CD14-positive monocyte (primary cell): ENCODE results near the gene PKP4. TPM values are rescaled to one million over a fixed set of nuclear protein-coding genes. Genes with fewer than 3 reads are reported as not detected.

ENCODE experiments used
- DNase-seq, 3 donors: peaks; one replicate each; pipeline ENCODE4 v3.0.0-alpha.2; 2011 to 2022
- H2AFZ ChIP-seq: 2 replicates; pipeline ENCODE4 v1.6.0; 2012; ENCODE audit warnings: mild to moderate bottlenecking, low read depth, low read length, inconsistent platforms; ENCODE audit not compliant: insufficient read depth, poor library complexity, severe bottlenecking
- H3K27ac ChIP-seq, 2 donors: 1 replicate in 1 of 2; 2 replicates in 1 of 2; pipeline ENCODE4 v1.5.1; 2012 to 2013; ENCODE audit warnings: low read length in 2 of 2, control low read depth in 1 of 2, inconsistent platforms in 1 of 2, low read depth in 1 of 2, mild to moderate bottlenecking in 1 of 2
- H3K27me3 ChIP-seq, 2 donors: one replicate each; pipeline versions ENCODE4 v1.6.0 to v1.6.1; 2011 to 2013; ENCODE audit warnings: low read length in 2 of 2; ENCODE audit not compliant: control insufficient read depth in 2 of 2, insufficient read depth in 2 of 2
- H3K36me3 ChIP-seq, 2 donors: replicated peaks in 1 of 2; 1 replicate in 1 of 2; 2 replicates in 1 of 2; pipeline versions ENCODE4 v1.5.1 to v1.6.1; 2012 to 2013; ENCODE audit warnings: low read length in 2 of 2, control low read depth in 1 of 2, inconsistent platforms in 1 of 2, mild to moderate bottlenecking in 1 of 2; ENCODE audit not compliant: insufficient read depth in 2 of 2, control insufficient read depth in 1 of 2
- H3K4me1 ChIP-seq, 2 donors: 1 replicate in 1 of 2; 2 replicates in 1 of 2; pipeline versions ENCODE4 v1.5.1 to v1.6.1; 2012 to 2013; ENCODE audit warnings: low read length in 2 of 2, control low read depth in 1 of 2, inconsistent platforms in 1 of 2, mild to moderate bottlenecking in 1 of 2, moderate library complexity in 1 of 2; ENCODE audit not compliant: insufficient read depth in 2 of 2, control insufficient read depth in 1 of 2
- H3K4me2 ChIP-seq: replicated peaks from 2 replicates; pipeline ENCODE3; 2012; ENCODE audit warnings: low read length, moderate library complexity, mild to moderate bottlenecking; ENCODE audit not compliant: poor library complexity, severe bottlenecking; ENCODE audit errors: extremely low read depth
- H3K4me3 ChIP-seq, 3 experiments: fragments of 200-600 bp in 1 of 3; sonication (generic) in 1 of 3; replicated peaks in 1 of 3; 1 replicate in 2 of 3; 2 replicates in 1 of 3; pipeline ENCODE4 v1.5.1; 2011 to 2013; ENCODE audit warnings: low read length in 3 of 3, mild to moderate bottlenecking in 3 of 3, control low read depth in 2 of 3, low read depth in 2 of 3, inconsistent platforms in 1 of 3, moderate library complexity in 1 of 3
- H3K79me2 ChIP-seq: 2 replicates; pipeline ENCODE4 v1.6.0; 2012; ENCODE audit warnings: mild to moderate bottlenecking, control low read depth, inconsistent platforms, low read length, moderate library complexity; ENCODE audit not compliant: insufficient read depth
- H3K9ac ChIP-seq: 2 replicates; pipeline ENCODE4 v1.6.0; 2017; ENCODE audit warnings: low read length, mild to moderate bottlenecking; ENCODE audit not compliant: insufficient read depth, poor library complexity, severe bottlenecking
- H3K9me3 ChIP-seq, 2 donors: replicated peaks in 1 of 2; 1 replicate in 1 of 2; 2 replicates in 1 of 2; pipeline versions ENCODE4 v1.5.1 to v1.6.1; 2012 to 2013; ENCODE audit warnings: low read length in 2 of 2, control low read depth in 1 of 2; ENCODE audit not compliant: control insufficient read depth in 1 of 2, insufficient read depth in 1 of 2
- H4K20me1 ChIP-seq: 2 replicates; pipeline ENCODE4 v1.6.0; 2012; ENCODE audit warnings: mild to moderate bottlenecking, low read length, control low read depth, moderate library complexity; ENCODE audit not compliant: insufficient read depth
- H3K27ac Mint-ChIP-seq, 7 donors: one replicate each; pipeline ENCODE4 v1.8.0; 2020; ENCODE audit warnings: mild to moderate bottlenecking in 7 of 7, mixed read lengths in 7 of 7, moderate library complexity in 6 of 7, inconsistent platforms in 2 of 7
- H3K27me3 Mint-ChIP-seq, 3 donors: one replicate each; pipeline ENCODE4 v1.8.0; 2021 to 2022; ENCODE audit warnings: low read depth in 3 of 3, mild to moderate bottlenecking in 3 of 3, mixed read lengths in 3 of 3, moderate library complexity in 3 of 3, inconsistent platforms in 1 of 3
- H3K36me3 Mint-ChIP-seq, 2 donors: one replicate each; pipeline ENCODE4 v1.8.0; 2020; ENCODE audit warnings: mixed read lengths in 2 of 2, inconsistent platforms in 1 of 2, mild to moderate bottlenecking in 1 of 2
- H3K4me1 Mint-ChIP-seq: one replicate; pipeline ENCODE4 v1.8.0; 2020; ENCODE audit warnings: mild to moderate bottlenecking, mixed read lengths
- H3K4me3 Mint-ChIP-seq, 2 donors: one replicate each; pipeline ENCODE4 v1.8.0; 2020; ENCODE audit warnings: mild to moderate bottlenecking in 2 of 2, mixed read lengths in 2 of 2, moderate library complexity in 1 of 2
- H3K9me3 Mint-ChIP-seq, 7 donors: one replicate each; pipeline ENCODE4 v1.8.0; 2020 to 2022; ENCODE audit warnings: mixed read lengths in 7 of 7, mild to moderate bottlenecking in 6 of 7, moderate library complexity in 6 of 7, inconsistent platforms in 2 of 7
- CTCF ChIP-seq: fragments of 200-600 bp; IDR thresholded peaks from one replicate; pipeline ENCODE4 v1.8.0; 2022; ENCODE audit warnings: antibody characterized with exemption, mild to moderate bottlenecking
- WGBS: methylation state at CpG from one replicate; pipeline ENCODE4 v1.1.5; 2013; ENCODE audit warnings: missing lambda C conversion rate; ENCODE audit not compliant: insufficient coverage; 5-methylcytosine and 5-hydroxymethylcytosine counted together
- intact Hi-C, 2 donors: fragments of 100-400 bp; cut with micrococcal nuclease; formaldehyde crosslinking; loops; one replicate each; pipeline versions ENCODE4 v1.15.0 to v1.15.1; 2023
- polyA plus RNA-seq, 3 donors: library from polyadenylated mRNA; depleted of rRNA in 1 of 3; unstranded in 2 of 3; stranded (reverse) in 1 of 3; fragments of 300-500 nt in 2 of 3; fragments of >200 nt in 1 of 3; fragmentation: Illumina TruSeq in 2 of 3; gene quantifications; 1 replicate in 2 of 3; 2 replicates in 1 of 3; pipeline ENCODE4 v1.2.3, GENCODE V29; 2012 to 2021

PKP4 gene
- polyA plus RNA-seq, 3 donors: 0.33 to 9.4 (median 0.73) TPM

- Mint-ChIP-seq H3K36me3 (no peaks in the 10 kb centered on the region), H3K27ac (no peak overlapping the region), H3K9me3 (no peaks in the 10 kb centered on the region), H3K4me1 (peaks cover 36% of the 10 kb centered on the region), H3K27me3 (peaks cover 3 to 15% (median 9%) of the 10 kb centered on the region in 3 donors), H3K4me3 (peak overlapping the region; percentile 60 to 96)
- Histone ChIP-seq H2AFZ (no peak overlapping the region), H3K27me3 (peaks cover 2 to 4% of the 10 kb centered on the region in 2 donors), H3K4me2 (peak overlapping the region; percentile 91), H3K79me2 (peaks cover 64% of the 10 kb centered on the region), H3K9ac (no peak overlapping the region), H3K4me1 (peaks cover 20 to 34% of the 10 kb centered on the region in 2 donors), H3K4me3 (no peak overlapping the region), H3K27ac (no peak overlapping the region), H3K36me3 (no peaks in the 10 kb centered on the region), H4K20me1 (no peaks in the 10 kb centered on the region), H3K9me3 (no peaks in the 10 kb centered on the region)
- DNase-seq: no peak
- TF ChIP-seq CTCF: no peak
- 85% methylated on average over 2 of the region's 9 CpGs for WGBS
- intact Hi-C loops: no loop called here
Measured at GRCh38 chr2:158459161-158460003, 2.6 kb downstream of the PKP4 start.

GRCh38 chr2:158460632-158461297 lies 4.0 kb downstream of the PKP4 start:
- no peak for TF ChIP-seq CTCF
- peaks cover 20 to 34% of the 10 kb centered on the region in 2 donors for H3K4me1 ChIP-seq
- H3K4me3 ChIP-seq: no peak overlapping the region
- no peak overlapping the region for H3K4me3 Mint-ChIP-seq
- H3K27me3 Mint-ChIP-seq: peaks cover 0 to 9% (median 8%) of the 10 kb centered on the region in 3 donors
- no peak overlapping the region for H3K4me2 ChIP-seq
- H3K27ac Mint-ChIP-seq: no peak overlapping the region
- intact Hi-C loops: no loop called here
- H3K9me3 Mint-ChIP-seq: no peaks in the 10 kb centered on the region
- H3K9ac ChIP-seq: no peak overlapping the region
- WGBS: no CpG with 5 or more reads among the region's 3 CpGs
- H3K9me3 ChIP-seq: no peaks in the 10 kb centered on the region
- no peak overlapping the region for H2AFZ ChIP-seq
- DNase-seq: no peak
- peaks cover 36% of the 10 kb centered on the region for H3K4me1 Mint-ChIP-seq
- peaks cover 77% of the 10 kb centered on the region for H3K79me2 ChIP-seq
- no peaks in the 10 kb centered on the region for H4K20me1 ChIP-seq
- no peaks in the 10 kb centered on the region for H3K36me3 Mint-ChIP-seq
- H3K27ac ChIP-seq: no peak overlapping the region
- no peaks in the 10 kb centered on the region for H3K36me3 ChIP-seq
- H3K27me3 ChIP-seq: no peaks in the 10 kb centered on the region
